Measurements from ENCODE around the gene TNIP2.

Gene TNIP2

DNA sequence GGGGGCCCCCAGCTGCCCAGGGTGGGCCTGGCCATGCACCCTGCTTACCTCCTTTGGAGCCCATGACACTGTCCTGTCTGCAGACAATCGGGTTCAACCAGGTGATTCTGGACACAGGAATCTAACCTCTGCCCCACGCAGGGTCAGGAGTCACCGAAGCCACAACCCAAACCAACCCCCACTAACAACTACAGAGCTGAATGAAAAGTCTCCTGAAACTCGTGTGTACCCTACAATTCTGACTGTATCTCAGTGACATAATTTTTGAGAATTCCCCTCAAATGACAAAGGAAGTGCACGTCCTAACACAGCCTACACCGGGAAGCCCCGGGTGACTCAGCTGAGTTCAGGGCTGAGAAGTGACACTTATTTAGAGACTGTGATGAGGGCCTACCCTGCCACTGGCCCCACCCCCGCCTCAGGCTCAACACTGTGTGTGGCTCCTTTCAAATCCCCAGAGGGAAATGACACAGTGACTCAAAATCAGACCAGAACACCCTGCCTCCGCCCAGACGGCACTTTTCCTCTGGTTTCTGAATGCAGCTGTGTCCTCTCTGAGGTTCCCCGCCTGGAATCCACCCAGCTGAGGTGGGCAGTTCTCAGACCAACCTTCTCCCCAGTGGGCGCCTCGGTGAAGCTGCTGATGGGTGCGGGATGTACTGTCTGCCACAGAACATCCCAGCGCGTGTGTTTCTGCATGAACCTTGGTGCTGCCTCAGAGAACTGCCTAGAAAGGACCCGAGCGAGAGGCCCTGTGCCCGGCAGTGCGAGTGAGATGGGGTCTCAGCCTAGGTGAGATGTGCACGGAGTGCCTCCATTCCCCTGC, 9.9 kb downstream of the TNIP2 start:
- H3K4me3 ChIP-seq (ENCODE audit: low read length): no peak overlapping the region
- TF ChIP-seq, protein P1, sequence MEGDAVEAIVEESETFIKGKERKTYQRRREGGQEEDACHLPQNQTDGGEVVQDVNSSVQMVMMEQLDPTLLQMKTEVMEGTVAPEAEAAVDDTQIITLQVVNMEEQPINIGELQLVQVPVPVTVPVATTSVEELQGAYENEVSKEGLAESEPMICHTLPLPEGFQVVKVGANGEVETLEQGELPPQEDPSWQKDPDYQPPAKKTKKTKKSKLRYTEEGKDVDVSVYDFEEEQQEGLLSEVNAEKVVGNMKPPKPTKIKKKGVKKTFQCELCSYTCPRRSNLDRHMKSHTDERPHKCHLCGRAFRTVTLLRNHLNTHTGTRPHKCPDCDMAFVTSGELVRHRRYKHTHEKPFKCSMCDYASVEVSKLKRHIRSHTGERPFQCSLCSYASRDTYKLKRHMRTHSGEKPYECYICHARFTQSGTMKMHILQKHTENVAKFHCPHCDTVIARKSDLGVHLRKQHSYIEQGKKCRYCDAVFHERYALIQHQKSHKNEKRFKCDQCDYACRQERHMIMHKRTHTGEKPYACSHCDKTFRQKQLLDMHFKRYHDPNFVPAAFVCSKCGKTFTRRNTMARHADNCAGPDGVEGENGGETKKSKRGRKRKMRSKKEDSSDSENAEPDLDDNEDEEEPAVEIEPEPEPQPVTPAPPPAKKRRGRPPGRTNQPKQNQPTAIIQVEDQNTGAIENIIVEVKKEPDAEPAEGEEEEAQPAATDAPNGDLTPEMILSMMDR (IDR thresholded peaks at IDR 0.05; ENCODE audit: insufficient read depth, low read depth, low read length, missing control alignments): no peak
- DNase-seq (ENCODE audit: low read depth): peak; percentile 89

DNA sequence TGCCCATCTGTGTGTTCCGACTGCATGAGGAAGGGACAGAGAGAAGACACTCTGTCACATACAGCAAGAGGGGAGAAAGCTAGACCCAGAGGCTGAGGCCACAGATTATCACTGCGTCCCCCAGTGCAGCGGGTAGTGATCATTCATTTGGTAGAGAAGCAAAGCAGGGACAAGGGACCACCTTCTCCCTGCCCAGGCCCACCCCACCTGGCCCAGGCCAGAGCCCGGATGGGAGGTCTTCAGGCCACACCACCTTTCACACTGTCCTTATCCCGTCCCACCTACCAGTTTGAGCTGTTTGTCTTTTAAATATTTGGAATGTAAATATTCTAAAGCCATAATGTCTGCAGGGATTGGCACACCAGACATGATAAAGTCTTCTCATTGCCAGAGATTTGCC, 10.6 kb downstream of the TNIP2 start:
- no peak for DNase-seq (ENCODE audit: low read depth)
- TF ChIP-seq, protein P1 (IDR thresholded peaks at IDR 0.05; ENCODE audit: insufficient read depth, low read depth, low read length, missing control alignments): no peak

DNA sequence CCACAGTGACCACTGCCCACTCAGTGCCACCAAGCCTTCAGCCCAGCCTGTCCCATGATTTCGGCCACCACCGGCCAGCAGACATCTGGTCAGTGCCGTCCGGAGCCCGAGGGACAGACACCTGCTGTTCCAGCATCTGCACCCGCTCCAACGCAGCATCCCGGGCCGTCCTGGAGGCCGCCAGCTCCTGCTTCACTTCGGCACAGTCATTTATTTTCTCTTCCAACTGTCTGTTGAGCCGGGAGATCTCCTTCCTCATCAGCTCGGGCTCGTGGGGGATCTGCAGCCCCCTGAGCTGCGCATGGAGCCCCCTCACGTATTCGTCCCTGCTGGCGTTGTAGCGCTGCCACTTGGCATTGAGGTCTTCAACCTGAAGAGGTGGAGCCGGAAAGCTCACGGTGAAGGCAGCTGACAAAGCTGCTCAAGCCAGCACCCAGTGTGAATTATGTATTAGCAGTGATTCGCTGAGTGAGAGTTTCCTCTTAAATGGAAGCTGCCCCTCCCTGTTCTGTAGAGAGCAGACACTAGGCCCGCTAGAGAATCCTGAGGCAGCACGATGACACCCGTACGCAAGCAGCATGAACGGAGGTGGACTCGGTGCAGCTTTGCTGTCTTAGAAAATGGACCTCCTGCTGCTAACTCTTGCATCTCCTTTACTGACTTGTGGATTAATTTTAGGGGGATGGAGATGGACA, 11.4 kb downstream of the TNIP2 start:
- TF ChIP-seq, protein P1 (IDR thresholded peaks at IDR 0.05; ENCODE audit: insufficient read depth, low read depth, low read length, missing control alignments): no peak
- H3K4me3 ChIP-seq (ENCODE audit: low read length): no peak overlapping the region
- DNase-seq (ENCODE audit: low read depth): no peak

More for the DNA sequence above, 10.6 kb downstream of the TNIP2 start:
- H3K4me3 ChIP-seq (ENCODE audit: low read length): no peak overlapping the region

DNA sequence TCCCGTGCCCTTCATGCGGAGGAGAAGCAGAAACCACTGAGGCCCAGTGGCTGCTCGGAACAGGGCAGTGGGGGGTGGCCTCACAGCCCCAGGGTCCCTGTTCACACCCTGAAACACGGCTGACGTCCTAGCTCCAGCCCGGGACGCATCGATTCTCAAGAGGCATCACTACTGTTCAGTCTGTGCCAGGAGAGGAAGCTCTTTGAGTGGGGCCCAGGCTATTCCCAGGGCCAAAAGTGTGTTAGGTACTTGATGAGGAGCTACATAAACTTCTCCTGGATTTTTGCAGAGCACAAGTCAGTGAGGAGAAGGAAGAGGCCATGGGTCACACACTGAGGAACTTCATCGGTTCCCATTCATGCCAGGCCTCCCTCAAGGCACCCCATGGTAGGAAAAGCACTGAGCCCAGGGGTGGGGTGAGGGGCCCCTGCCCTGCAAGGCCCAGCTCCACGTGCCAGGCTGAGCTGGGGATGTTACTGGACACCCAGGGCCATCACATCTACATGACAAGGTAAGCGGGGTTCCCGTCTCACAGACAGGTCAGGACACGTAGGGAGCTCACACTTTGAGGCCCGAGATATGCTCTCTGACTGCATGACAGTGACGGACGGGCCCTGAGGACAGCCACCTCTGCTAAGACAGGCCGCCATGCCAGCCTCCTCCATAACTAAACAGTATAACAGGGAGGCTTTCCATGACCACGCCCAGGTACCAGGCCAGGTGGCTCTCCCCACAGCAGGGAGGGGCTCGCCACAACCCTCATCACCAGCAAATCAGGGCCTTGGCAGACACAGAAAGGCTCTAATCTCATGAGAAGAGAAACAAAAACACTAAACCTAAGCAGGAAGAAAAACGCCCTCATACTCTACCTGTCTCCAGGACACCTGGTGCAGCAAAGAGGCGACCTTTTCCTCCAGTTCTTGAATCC, 12.4 kb downstream of the TNIP2 start:
- no peak overlapping the region for H3K4me3 ChIP-seq (ENCODE audit: low read length)
- DNase-seq (ENCODE audit: low read depth): no peak
- TF ChIP-seq, protein P1 (IDR thresholded peaks at IDR 0.05; ENCODE audit: insufficient read depth, low read depth, low read length, missing control alignments): no peak

DNA sequence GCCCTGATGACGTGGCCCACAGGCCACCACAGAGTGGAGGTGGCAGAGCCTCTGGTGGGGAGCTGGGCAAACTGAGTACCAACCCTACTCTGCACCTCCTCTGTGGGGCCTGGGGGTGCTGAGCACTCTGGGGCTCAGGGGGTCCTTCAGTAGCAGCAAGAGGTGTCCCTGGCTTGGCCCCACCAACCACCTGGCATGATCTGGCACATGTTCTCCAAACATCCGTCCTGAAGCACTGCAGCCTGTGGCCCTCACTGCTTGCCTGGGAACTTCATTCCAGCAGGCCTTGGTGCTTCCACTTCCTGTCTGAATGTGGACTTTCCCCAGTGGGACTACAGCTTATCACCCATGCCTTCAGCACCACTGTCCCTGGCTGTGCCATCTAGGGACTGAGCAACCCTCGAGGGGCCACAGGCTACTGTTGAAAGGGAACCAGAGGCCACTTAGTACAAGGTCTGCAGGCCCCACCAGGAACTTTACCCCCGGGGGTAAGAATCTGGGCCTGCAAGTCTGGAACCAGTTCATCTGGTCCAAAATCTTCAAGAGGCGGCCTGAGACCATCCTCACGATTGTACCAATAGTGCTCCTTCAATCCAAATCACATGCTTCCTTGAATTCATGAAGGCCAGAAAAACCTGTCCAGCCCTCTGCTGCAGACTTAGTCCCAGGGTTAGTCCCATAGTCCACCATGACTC, 13.2 kb downstream of the TNIP2 start:
- TF ChIP-seq, protein P1 (IDR thresholded peaks at IDR 0.05; ENCODE audit: insufficient read depth, low read depth, low read length, missing control alignments): no peak
- no peak overlapping the region for H3K4me3 ChIP-seq (ENCODE audit: low read length)
- no peak for DNase-seq (ENCODE audit: low read depth)

Data from epithelial cell of esophagus (primary cell).